GM12872 (cell line): ENCODE measurements around the gene ASPHD1.

Source experiments
- TF ChIP-seq, protein P1 (sequence below): IDR thresholded peaks from 3 replicates; pipeline ENCODE4 v1.5.1; 2011; ENCODE audit warnings: low read depth, mild to moderate bottlenecking, low read length, moderate library complexity; ENCODE audit not compliant: insufficient read depth

ASPHD1 gene

GRCh38 chr16:29922326-29922725, 22.0 kb downstream of the ASPHD1 start:
- TF ChIP-seq, protein P1, sequence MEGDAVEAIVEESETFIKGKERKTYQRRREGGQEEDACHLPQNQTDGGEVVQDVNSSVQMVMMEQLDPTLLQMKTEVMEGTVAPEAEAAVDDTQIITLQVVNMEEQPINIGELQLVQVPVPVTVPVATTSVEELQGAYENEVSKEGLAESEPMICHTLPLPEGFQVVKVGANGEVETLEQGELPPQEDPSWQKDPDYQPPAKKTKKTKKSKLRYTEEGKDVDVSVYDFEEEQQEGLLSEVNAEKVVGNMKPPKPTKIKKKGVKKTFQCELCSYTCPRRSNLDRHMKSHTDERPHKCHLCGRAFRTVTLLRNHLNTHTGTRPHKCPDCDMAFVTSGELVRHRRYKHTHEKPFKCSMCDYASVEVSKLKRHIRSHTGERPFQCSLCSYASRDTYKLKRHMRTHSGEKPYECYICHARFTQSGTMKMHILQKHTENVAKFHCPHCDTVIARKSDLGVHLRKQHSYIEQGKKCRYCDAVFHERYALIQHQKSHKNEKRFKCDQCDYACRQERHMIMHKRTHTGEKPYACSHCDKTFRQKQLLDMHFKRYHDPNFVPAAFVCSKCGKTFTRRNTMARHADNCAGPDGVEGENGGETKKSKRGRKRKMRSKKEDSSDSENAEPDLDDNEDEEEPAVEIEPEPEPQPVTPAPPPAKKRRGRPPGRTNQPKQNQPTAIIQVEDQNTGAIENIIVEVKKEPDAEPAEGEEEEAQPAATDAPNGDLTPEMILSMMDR: no peak

DNA sequence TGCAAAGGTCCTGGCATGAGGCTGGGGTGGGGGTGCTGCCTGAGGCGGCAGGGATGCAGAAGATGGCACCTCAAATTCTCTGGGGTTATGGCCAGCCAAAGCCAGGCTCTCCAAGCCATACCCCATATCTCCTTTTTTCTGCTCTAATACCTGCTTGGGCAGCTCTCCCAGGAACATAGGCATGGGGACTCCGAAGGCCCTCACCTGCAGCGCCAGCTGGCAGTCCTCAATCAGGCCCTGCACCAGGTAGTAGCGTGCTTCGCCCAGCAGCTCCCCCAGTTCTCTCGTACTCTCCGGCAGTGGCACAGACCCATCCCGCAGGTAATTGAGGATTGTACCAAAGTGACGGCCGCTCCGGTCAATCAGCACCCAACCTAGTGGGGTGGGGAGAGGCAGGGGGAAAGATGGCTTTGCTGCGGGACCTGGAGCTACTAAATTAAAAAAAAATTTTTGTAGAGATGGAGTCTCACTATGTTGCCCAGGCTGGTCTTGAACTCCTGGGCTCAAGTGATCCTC, 22.8 kb downstream of the ASPHD1 start:
- TF ChIP-seq, protein P1: no peak

GRCh38 chr16:29925105-29925756, 24.9 kb downstream of the ASPHD1 start:
- TF ChIP-seq, protein P1: no peak

- TF ChIP-seq, protein P1: no peak
Measured at GRCh38 chr16:29925781-29926710, 25.8 kb downstream of the ASPHD1 start, which contains the start of gene KCTD13. Gene KCTD13, minus strand, starts transcription at chr16:29926226. Its CDS starts 193 bp downstream, at chr16:29926033.

GRCh38 chr16:29926711-29927052, 26.4 kb downstream of the ASPHD1 start:
- TF ChIP-seq, protein P1: no peak

DNA sequence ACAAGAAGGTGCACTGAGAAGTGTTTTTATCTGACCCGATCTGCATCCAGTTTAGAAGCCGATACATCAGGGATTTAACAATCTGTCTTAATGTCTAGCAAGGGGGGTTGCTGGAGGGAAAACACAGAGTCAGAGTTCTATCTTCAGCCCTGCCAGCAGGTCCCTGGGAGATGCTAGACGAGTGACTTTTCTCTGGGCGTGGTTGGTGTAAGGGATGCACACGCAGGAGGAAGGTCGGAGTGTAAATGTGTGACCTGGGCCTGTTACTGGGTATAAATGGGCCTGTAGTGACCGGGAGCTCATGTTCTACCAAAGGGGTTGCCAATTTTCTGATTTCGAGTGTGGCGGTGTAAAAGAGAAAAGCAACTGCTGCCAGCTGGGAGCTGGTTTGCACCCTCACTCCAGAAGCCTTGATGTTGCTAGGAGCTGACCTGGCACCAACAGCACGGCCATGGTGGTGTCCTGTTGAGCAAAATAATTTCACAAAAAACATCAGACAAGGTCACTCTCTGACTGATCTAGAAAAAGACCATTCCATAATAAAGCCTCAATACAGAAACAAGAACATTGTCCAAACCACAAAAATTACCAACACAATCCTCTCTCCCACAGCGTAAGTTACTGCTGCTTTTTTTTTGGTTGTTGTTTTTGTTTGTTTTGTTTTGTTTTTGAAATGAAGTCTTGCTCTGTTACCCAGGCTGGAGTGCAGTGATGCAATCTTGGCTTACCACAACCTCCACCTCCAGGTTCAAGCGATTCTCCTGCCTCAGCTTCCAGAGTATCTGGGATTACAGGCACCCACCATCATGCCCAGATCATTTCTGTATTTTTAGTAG, 27.0 kb downstream of the ASPHD1 start:
- TF ChIP-seq, protein P1: no peak

DNA sequence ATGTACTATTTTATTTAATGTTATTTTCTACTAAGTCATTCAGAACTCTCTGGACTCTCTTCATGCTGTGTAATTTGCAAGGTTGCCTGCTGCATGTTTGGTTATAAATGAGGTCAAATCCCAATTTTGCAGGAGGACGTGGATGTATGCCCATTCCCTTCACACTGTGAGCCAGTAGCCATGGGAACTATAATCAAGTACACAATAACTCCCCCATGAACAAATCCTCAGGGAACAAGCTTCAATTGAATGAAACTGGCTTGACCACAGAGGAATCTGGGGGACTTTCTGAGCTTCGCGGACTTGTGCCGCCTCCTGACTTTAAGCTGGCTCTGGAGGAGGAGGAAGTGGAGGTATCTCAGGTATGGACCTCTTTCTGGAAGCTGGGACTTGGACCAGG, 40.4 kb downstream of the ASPHD1 start:
- TF ChIP-seq, protein P1: no peak
